ENCODE data around the gene TRABD2B. TPM values are rescaled to one million over a fixed set of nuclear protein-coding genes. Genes with fewer than 3 reads are reported as not detected.

TRABD2B gene
- total RNA-seq, 4 donors from 2014 or later, result 0.63 to 3.1 (median 1.7) TPM

- intact Hi-C loops (cut with DNase I; ENCODE audit: low total_unique reads), result no loop called here
- H3K4me3 ChIP-seq (ENCODE audit: low read depth, poor library complexity, severe bottlenecking), result no peak overlapping the region
- peak in 1 of 2 donors; percentile 69 for DNase-seq (ENCODE audit: low spot score in 2 of 2)
- WGBS, 2 donors, result 90 to 91% methylated on average over 8 of the region's 8 CpGs
- no peak for TF ChIP-seq CTCF (IDR thresholded peaks at IDR 0.05)
- TF ChIP-seq POLR2A (IDR thresholded peaks at IDR 0.05), result no peak
Observed at GRCh38 chr1:47755101-47755990, 241.8 kb downstream of the TRABD2B start.

GRCh38 chr1:47754221-47754620 lies 243.0 kb downstream of the TRABD2B start:
- no peak overlapping the region for H3K4me3 ChIP-seq (ENCODE audit: low read depth, poor library complexity, severe bottlenecking)
- peak in 1 of 2 donors; percentile 45 for DNase-seq (ENCODE audit: low spot score in 2 of 2)
- 87 to 90% methylated on average over 6 of the region's 6 CpGs for WGBS, 2 donors
- intact Hi-C loops (cut with DNase I; ENCODE audit: low total_unique reads), result no loop called here
- TF ChIP-seq POLR2A (IDR thresholded peaks at IDR 0.05), result no peak
- no peak for TF ChIP-seq CTCF (IDR thresholded peaks at IDR 0.05)

GRCh38 chr1:47753808-47754207 lies 243.4 kb downstream of the TRABD2B start:
- no peak overlapping the region for H3K4me3 ChIP-seq (ENCODE audit: low read depth, poor library complexity, severe bottlenecking)
- intact Hi-C loops (cut with DNase I; ENCODE audit: low total_unique reads), result no loop called here
- TF ChIP-seq POLR2A (IDR thresholded peaks at IDR 0.05), result no peak
- no peak for TF ChIP-seq CTCF (IDR thresholded peaks at IDR 0.05)
- 64 to 69% methylated on average over 1 of the region's 1 CpG for WGBS, 2 donors
- DNase-seq (ENCODE audit: low spot score in 2 of 2), result peak in 1 of 2 donors; percentile 5

GRCh38 chr1:47752559-47752958 lies 244.6 kb downstream of the TRABD2B start:
- intact Hi-C loops (cut with DNase I; ENCODE audit: low total_unique reads), result no loop called here
- no peak for TF ChIP-seq CTCF (IDR thresholded peaks at IDR 0.05)
- no peak for TF ChIP-seq POLR2A (IDR thresholded peaks at IDR 0.05)
- DNase-seq (ENCODE audit: low spot score in 2 of 2), result peak in 1 of 2 donors; percentile 80
- H3K4me3 ChIP-seq (ENCODE audit: low read depth, poor library complexity, severe bottlenecking), result no peak overlapping the region
- 49 to 52% methylated on average over 12 of the region's 12 CpGs for WGBS, 2 donors

GRCh38 chr1:47751996-47752451 lies 245.2 kb downstream of the TRABD2B start:
- no peak for TF ChIP-seq POLR2A (IDR thresholded peaks at IDR 0.05)
- TF ChIP-seq CTCF (IDR thresholded peaks at IDR 0.05), result no peak
- 28 to 34% methylated on average over 13 to 14 of the region's 15 CpGs for WGBS, 2 donors
- intact Hi-C loops (cut with DNase I; ENCODE audit: low total_unique reads), result no loop called here
- peak in 1 of 2 donors; percentile 82 for DNase-seq (ENCODE audit: low spot score in 2 of 2)
- no peak overlapping the region for H3K4me3 ChIP-seq (ENCODE audit: low read depth, poor library complexity, severe bottlenecking)

Measured in lower leg skin (tissue), 4 donors.